ENCODE data around the gene PDE7B. TPM values are rescaled to one million over a fixed set of nuclear protein-coding genes. Genes with fewer than 3 reads are reported as not detected.
"Not testable (repeated sequence)": the region's sequence is repeated elsewhere in the genome, so short reads cannot be mapped to it uniquely, and the experiment has no call there.

PDE7B gene
- total and polyA plus RNA-seq, 4 donors = 0.26 to 3.7 (median 1.8) TPM

GRCh38 chr6:136102991-136103688 lies 251.6 kb downstream of the PDE7B start:
- no peaks in the 10 kb centered on the region for H3K36me3 ChIP-seq (ENCODE audit: control insufficient read depth in 4 of 4, insufficient read depth in 4 of 4, low read length in 4 of 4)
- no peak overlapping the region for H3K9ac ChIP-seq (ENCODE audit: insufficient read depth in 1 of 2, low read length in 2 of 2)
- no peak overlapping the region for H3K4me3 ChIP-seq
- peak in 2 of 3 donors; percentile 78 to 87 for DNase-seq
- peaks cover 2 to 40% (median 23%) of the 10 kb centered on the region in 5 donors for H3K4me1 ChIP-seq (ENCODE audit: control insufficient read depth in 5 of 5, insufficient read depth in 5 of 5, low read length in 5 of 5)
- TF ChIP-seq CTCF (IDR thresholded peaks at IDR 0.05; ENCODE audit: control extremely low read depth, extremely low read depth) = no peak
- peak overlapping the region; percentile 44 to 77 for H3K27ac ChIP-seq (ENCODE audit: low read depth in 1 of 2, low read length in 1 of 2)
- WGBS, 2 donors = 66 to 79% methylated on average over 7 of the region's 7 CpGs
- ATAC-seq (ENCODE audit: insufficient read depth, low FRiP score) = no peak
- no peaks in the 10 kb centered on the region for H3K9me3 ChIP-seq (ENCODE audit: control insufficient read depth in 4 of 4, insufficient read depth in 3 of 4, low read length in 3 of 4)
- no peaks in the 10 kb centered on the region for H3K27me3 ChIP-seq (ENCODE audit: control insufficient read depth in 3 of 3, insufficient read depth in 3 of 3, low read length in 2 of 3)

- Histone ChIP-seq H3K4me3 (no peak overlapping the region), H3K9ac (ENCODE audit: insufficient read depth in 1 of 2, low read length in 2 of 2) (no peak overlapping the region), H3K27me3 (ENCODE audit: control insufficient read depth in 3 of 3, insufficient read depth in 3 of 3, low read length in 2 of 3) (no peaks in the 10 kb centered on the region), H3K27ac (ENCODE audit: low read depth in 1 of 2, low read length in 1 of 2) (peak overlapping the region in 1 of 2 donors; percentile 77), H3K4me1 (ENCODE audit: control insufficient read depth in 5 of 5, insufficient read depth in 5 of 5, low read length in 5 of 5) (peaks cover 2 to 40% (median 23%) of the 10 kb centered on the region in 5 donors), H3K9me3 (ENCODE audit: control insufficient read depth in 4 of 4, insufficient read depth in 3 of 4, low read length in 3 of 4) (no peaks in the 10 kb centered on the region), H3K36me3 (ENCODE audit: control insufficient read depth in 4 of 4, insufficient read depth in 4 of 4, low read length in 4 of 4) (no peaks in the 10 kb centered on the region)
- DNase-seq (peak; percentile 36 to 74 (median 65)), ATAC-seq (ENCODE audit: insufficient read depth, low FRiP score) (peak; percentile 16)
- no peak for TF ChIP-seq CTCF (IDR thresholded peaks at IDR 0.05; ENCODE audit: control extremely low read depth, extremely low read depth)
- 52 to 75% methylated on average over 7 of the region's 7 CpGs for WGBS, 2 donors
These were observed 252.3 kb downstream of the PDE7B start for GRCh38 chr6:136103763-136104311.

DNA sequence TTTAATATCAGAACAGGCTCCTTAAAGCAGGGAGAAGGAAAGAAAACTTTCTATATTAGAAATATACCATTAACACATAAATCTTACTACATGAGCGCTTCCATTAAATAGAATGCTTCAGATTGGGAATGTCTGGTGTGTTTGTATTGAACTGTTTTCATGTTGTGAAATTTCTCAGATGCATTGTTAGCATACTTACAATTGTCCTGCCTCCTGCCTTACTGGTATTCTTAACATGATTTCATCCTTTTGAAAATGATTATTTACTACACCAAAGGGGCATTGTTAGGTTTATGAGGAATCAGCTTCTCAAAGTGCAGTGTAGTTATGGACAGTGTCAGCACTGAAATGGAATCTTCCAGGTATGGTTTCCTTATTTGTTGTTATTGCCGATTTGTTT lies 253.1 kb downstream of the PDE7B start:
- Histone ChIP-seq H3K4me3 (no peak overlapping the region), H3K27ac (ENCODE audit: low read depth in 1 of 2, low read length in 1 of 2) (peak overlapping the region in 1 of 2 donors; percentile 77), H3K36me3 (ENCODE audit: control insufficient read depth in 4 of 4, insufficient read depth in 4 of 4, low read length in 4 of 4) (peaks cover 0 to 5% (median 0%) of the 10 kb centered on the region in 4 donors), H3K9me3 (ENCODE audit: control insufficient read depth in 4 of 4, insufficient read depth in 3 of 4, low read length in 3 of 4) (no peaks in the 10 kb centered on the region), H3K4me1 (ENCODE audit: control insufficient read depth in 5 of 5, insufficient read depth in 5 of 5, low read length in 5 of 5) (peaks cover 2 to 40% (median 23%) of the 10 kb centered on the region in 5 donors), H3K27me3 (ENCODE audit: control insufficient read depth in 3 of 3, insufficient read depth in 3 of 3, low read length in 2 of 3) (no peaks in the 10 kb centered on the region), H3K9ac (ENCODE audit: insufficient read depth in 1 of 2, low read length in 2 of 2) (no peak overlapping the region)
- TF ChIP-seq CTCF (IDR thresholded peaks at IDR 0.05; ENCODE audit: control extremely low read depth, extremely low read depth) = no peak
- no peak for ATAC-seq (ENCODE audit: insufficient read depth, low FRiP score)
- WGBS, 2 donors = 87 to 93% methylated on average over 2 of the region's 2 CpGs
- no peak for DNase-seq

DNA sequence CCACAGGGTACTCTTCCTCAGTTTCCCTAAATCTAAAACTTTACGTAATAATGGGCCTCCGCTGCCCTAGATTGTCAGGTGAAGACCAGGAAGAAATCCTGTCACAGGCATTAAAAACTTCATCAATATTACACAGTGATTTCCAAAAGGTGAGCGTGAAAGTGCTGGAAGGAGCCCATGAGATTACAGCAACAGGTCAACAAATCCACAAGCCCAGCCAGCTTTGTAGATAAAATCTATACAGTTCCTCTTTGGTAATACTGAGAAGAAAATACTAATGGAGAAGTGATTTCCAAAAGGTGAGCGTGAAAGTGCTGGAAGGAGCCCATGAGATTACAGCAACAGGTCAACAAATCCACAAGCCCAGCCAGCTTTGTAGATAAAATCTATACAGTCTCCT lies 254.3 kb downstream of the PDE7B start:
- ATAC-seq (ENCODE audit: insufficient read depth, low FRiP score); H3K9me3 ChIP-seq (ENCODE audit: control insufficient read depth in 4 of 4, insufficient read depth in 3 of 4, low read length in 3 of 4); H3K9ac ChIP-seq (ENCODE audit: insufficient read depth in 1 of 2, low read length in 2 of 2); H3K4me3 ChIP-seq; DNase-seq; H3K36me3 ChIP-seq (ENCODE audit: control insufficient read depth in 4 of 4, insufficient read depth in 4 of 4, low read length in 4 of 4); H3K27me3 ChIP-seq (ENCODE audit: control insufficient read depth in 3 of 3, insufficient read depth in 3 of 3, low read length in 2 of 3): not testable (repeated sequence)
- Histone ChIP-seq H3K4me1 (ENCODE audit: control insufficient read depth in 5 of 5, insufficient read depth in 5 of 5, low read length in 5 of 5) (peaks cover 2 to 40% (median 23%) of the 10 kb centered on the region in 5 donors), H3K27ac (ENCODE audit: low read depth in 1 of 2, low read length in 1 of 2) (peak overlapping the region in 1 of 2 donors; percentile 45)
- WGBS, 2 donors = 89 to 91% methylated on average over 4 of the region's 4 CpGs

All from lung (tissue), 12 donors.